HG03571 (cell line): ENCODE measurements around the gene SEC14L1.
"Not testable (repeated sequence)": the region's sequence is repeated elsewhere in the genome, so short reads cannot be mapped to it uniquely, and the experiment has no call there.

ENCODE experiments used
- ATAC-seq: cut with Tn5 transposase; IDR thresholded peaks from one replicate; pipeline ENCODE4 v1.9.1; 2021; ENCODE audit not compliant: unreplicated experiment

The SEC14L1 gene

DNA sequence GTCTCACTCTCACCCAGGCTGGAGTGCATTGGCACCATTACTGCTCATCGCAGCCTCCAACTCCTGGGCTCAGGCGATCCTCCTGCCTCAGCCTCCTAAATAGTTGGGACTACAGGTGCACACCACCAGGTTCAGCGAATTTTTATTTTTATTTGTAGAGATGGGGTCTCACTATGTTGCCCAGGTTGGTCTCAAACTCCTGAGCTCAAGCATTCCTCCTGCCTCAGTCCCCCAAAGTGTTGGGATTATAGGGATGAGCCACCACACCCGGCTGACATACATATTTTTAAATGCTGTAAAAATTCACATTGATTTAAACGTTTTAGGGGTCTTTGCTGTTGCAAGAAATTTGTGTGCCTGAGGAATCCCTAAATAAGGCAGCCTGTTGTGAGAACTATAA lies 24.8 kb upstream of the SEC14L1 start:
- no peak for ATAC-seq

DNA sequence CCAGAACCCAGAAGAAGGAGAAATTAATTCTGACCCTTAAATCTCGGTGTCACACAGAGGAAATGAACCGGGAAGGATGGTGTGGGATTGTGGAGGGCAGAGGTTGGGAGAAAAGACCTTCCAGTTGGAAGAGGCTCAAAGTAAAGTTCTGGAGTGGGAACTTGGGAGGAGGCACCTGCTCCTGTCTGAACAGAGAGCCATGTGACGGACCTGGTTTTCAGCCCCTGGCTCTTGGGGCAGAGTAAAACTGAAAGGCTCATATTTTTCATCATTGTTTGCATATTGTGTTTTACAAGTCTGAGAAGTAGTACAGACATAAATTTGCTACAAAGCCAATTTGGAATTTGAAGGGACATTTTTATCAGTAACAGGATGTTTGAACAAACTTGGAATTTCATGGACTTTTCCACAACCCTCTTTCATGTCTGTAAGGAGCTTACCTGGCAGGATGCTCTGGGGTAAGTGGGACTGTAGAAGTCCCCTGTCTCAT lies 24.4 kb upstream of the SEC14L1 start:
- no peak for ATAC-seq

DNA sequence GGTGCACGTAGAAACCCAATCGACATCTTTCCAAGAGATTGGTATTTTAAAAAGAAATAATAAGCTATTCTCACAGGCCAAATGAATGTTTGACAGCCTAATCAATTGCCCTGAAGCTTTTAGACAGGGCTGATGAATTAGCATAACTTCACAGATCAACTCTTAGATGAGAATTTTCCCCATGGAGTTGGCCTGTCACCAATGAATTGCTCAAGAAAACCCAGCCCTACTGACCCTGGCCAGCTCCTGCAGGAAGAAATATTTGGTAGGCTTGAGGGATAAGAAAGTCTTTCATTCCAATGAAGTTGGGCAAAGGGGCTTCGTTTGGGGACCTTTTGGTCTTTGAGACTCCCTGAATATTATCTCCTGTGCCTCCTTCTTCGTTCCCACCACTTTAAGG lies 23.4 kb upstream of the SEC14L1 start:
- no peak for ATAC-seq

DNA sequence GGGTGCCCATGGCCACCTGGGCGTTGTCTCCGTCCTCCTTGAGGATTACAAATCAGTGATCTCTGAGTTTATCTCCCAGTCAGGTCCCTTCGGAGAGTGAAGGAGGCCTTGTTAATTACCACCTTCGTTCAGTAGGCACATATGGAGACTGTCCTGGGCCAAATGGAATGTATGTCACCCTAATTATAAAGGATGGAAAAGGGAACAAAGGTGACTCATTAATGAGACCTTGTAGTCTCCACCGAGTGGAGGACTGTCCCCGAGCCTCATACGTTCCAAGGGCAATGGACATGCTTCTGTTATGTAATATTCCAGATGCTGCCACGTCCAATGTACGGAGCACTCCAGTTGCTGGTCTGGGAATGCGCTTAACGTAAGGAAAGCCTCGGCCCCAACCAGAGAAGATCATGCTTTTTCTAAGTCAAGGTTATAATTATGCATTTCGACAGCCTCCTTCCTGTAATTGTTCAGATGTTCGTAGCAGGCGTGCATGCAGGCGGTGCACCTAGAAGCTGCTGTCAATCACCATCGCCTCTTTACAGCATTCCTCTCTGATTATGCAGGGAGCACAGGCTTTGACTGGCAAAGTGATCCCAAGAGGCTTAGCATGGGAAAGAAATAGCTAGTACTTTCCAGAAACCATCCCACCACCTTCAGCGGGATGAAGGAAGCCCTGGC lies 22.4 kb upstream of the SEC14L1 start:
- ATAC-seq: no peak

DNA sequence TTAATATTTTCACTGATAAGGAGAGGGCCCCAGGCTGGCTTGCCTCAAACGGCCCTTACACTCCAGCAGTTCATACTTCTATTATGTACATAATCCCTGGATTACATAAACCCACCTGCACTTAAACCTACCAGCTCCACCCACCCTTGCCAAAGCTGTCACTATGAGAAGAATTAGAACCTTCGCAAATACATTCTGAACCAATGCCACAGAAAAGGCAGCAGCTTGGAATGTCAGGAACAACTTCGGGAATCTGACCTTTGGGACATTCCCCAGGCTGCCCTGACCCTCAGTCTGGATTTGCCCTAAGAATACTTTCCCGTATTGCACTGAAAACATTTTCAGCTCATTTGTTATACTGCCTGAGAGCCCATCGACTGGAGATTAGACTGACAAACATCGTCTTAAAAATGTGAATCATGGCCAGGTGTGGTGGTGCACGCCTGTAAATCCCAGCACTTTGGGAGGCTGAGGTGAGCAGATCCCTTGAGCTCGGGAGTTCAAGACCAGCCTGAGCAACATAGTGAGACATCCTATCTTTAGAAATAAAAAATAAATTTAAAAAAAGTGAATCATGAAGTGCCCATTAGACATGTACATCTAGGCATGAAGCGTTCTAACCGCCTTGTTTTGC lies 21.0 kb upstream of the SEC14L1 start:
- no peak for ATAC-seq

DNA sequence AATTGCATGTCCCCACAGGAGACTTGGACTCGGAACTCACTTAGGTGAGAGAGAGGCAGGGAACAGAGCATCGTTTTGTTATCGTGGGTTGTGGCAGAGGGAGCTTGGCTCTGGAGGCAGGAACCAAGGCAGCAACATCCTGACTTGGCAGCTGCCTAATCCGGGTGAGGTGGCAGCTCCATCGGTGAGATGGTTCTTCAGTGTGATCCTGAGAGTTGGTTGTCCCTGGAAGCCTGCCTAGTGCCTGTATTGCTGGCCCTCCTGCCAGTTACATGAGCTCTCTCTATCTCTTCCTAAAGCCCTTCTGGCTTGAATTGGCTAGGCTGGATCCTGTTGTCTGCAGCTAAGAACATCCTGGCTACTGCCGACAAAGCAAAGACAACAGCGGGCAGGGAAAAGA lies 19.9 kb upstream of the SEC14L1 start:
- no peak for ATAC-seq

DNA sequence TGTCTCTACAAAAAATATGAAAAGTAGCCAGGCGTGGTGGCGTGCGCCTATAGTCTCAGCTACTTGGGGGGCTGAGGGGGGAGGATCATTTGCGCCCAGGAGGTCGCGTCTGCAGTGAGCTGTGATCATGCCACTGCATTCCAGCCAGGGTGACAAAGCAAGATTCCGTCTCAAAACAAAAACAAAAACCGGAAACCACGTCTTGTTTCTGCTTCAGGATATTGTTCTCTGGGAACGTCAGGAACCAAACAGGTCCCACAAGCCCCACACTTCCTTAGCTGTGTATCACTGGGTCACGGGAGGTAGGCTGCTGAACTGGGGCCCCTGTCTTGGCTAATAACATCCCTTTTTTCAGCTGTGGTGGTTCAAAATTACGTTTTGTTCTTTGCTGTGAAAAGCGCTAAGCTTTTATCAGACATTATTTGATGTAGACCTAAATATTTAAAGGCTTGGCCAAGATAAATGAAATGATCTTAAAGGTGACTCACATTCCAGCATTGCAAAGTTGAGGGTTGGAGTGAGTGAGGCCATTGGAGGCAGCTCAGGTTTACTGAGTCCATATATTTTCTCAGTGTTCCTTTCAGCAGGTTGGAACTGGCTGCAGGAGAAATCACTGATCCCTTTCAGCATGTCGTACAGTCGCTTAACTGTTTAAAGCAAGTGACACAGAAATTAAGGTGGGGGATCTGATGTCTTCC lies 16.4 kb upstream of the SEC14L1 start:
- no peak for ATAC-seq

DNA sequence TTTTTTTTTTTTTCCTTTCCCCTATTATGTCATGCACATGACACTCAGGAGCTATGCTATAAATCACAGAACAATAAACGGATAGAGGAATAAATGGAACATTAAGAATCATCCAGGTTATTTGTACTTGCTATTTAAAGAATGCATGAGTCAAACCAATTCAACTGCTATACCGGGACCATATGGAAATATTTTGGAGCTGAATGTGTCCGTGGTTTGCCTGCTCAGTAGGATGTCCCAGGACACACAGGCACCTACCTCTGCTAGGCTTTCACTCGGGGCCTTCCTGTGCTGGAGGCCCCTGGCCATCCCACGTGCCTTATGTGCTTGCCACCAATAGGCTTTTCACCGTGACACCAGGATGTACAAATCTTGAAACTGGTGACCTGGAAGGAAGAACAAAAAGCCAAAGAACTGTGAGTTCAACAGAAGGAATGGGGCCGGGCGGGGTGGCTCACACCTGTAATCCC lies 15.3 kb upstream of the SEC14L1 start:
- ATAC-seq: no peak

DNA sequence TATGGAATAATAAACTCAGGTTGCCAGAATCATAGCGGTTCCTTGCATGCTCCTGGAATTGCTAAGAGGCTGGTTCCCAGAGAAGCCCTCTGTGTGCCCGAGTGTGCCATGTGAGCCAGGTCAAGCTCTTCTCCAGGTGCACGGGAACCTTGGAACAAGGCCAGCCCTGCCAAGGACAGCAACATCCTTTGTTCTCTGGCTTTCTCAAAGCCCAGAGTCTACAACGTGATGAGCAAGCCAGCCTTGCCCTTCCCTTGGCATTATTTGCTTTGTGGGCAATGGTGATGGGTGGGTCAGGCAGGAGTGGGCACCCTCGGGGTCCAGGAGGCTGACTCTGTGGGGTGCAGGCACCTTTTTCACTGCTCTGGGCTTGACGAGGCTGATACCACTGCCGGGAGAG lies 14.2 kb upstream of the SEC14L1 start:
- ATAC-seq: no peak

DNA sequence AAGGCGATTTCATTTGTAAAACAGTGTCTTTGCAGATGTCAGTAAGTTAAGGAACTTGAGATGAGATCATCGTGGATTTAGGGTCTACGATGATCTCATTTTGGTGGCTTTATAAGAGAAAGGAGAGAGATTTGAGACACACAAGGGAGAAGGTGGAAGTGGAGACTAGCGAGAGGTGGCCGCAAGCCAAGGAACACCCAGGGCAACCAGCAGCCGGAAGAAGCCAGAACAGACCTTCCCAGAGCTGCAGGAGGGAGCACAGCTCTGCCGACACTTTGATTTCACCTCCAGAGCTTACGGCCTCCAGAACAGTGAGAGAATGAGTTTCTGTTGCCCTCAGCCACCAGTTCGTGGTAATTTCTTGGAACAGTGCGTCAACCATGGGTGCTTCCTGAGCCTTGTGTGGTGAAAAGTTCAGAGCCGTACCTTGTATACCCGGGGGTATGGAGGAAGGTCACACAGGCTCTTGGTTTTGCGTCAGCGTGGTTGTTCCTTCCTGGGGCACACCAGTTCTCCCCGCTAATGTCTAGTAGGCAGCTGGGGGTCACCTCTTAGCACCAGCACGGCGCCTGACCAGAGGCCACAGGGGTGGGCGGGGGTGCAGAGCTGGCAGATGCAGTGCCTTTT lies 12.9 kb upstream of the SEC14L1 start:
- ATAC-seq: no peak

DNA sequence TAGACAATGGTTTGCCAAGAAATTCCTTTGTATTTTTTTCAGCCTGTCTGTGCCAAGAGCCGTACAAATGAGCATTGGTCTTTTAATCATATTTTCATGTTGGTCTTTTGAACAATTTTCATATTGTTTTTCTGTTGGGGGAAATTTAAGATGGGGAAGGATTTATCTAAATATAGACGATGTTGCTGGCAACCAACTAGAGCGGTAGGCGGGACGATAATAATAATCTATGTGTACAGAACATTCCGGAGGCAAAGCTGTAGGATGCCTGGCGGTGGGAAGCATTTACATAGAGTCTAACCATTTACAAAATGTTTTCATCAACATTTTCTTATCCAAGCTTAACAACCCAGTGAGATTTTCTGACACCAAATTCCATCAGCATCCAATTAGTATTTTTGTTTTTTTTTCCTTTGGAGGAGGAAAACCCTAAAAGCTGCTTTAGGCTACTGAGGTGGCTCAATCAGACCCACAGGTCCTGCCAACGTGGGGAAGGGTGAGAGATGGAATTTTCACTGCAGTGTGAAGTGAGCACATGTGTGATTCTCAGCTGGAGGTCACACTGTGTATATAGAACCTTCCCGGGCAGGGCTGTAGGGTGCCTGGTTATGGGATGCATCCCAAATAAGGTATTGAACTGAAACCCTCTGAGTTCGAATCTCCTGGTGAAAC lies 11.7 kb upstream of the SEC14L1 start:
- ATAC-seq: no peak

DNA sequence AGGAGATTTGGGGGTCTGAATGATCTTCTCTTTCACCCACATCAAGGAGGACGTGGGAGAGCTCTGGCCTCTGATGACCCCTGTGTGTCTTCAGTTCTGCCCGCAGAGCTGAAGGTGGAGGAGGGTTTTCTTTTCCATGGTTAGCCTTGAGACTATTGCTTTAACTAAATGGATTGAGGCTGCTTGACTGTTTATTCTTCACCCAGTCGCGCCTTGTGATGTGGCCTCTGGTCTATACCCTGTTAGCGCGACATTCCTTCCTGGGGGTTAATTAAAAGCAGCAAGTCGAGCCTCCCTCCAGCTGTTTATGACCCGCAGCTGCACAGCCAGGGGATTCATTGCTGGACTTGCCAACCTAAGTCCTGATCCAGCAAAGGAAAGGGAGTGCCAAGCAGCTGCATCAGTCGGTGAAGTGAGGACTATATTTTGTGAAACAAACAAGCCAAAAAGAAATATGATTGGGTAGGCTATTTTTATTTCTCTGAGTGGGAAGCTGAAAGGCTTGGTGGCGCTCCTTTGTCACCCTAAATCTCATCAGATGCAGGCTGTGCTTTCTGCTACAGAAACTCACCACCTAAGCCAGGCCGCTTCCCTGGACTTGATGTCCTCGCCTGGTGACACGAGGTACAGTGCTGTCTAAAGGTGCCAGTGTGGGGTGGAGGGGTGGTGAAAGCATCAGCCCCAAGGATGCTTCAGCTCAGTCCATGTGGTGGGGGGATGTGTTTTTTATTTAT lies 11.0 kb upstream of the SEC14L1 start:
- ATAC-seq: no peak

DNA sequence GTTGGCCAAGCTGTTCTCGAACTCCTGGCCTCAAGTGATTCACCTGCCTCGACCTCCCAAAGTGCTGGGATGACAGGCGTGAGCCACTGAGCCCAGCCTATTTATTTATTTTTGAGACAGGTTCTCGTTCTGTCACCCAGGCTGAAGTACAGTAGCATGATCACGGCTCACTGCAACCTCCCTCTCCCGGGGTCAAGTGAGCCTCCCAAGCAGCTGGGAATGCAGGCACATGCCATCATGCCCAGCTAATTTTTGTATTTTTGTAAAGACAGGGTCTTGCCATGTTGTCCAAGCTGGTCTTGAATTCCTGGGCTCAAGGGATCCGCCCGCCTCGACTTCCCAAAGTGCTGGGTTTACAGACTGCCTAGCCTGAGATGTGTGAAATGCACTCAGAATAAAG lies 10.2 kb upstream of the SEC14L1 start:
- no peak for ATAC-seq

DNA sequence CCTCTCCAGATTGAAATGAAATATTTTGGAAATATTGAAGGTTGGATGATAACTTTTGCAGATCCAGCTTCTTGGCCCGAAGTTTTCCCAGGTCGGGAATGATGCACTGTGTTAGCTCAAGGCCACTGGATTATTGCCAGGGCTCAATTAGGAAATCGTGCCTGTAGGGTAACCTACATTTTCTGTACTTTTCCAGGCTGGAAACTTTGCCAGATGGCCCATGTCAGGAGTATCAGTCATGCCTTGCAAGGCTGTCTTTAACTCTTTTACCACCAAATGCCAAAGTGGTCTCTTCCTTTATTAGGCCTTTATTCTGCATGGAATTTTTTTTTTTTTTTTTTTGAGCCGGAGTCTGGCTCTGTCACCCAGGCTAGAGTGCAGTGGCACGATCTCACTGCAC lies 8.9 kb upstream of the SEC14L1 start:
- no peak for ATAC-seq

DNA sequence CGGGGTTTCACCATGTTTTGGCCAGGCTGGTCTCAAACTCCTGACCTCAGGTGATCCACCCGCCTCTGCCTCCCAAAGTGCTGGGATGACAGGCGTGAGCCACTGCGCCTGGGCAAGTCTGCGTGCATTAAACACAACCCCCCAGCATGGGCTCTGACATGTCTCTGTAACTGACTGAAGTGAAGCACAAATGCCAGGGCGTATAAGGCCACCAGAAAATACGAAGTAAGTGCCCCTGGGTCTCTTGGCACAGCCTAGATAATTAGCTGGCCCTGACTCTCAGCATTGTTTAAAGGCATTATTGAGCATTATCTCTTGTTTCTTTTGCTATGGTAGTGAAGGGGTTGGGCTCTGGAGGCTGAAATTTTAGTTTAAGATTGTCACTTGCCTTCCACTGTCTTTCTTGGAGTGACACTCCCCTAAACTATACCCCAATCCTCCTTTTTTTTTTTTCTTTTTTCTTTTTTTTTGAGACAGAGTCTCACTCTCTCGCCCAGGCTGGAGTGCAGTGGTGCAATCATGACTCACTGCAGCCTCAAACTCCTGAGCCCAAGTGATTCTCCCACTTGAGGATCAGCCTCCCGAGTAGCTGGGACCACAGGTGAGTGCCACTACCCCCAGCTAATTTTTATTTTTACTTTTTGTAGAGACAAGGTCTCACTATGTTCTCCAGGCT lies 8.2 kb upstream of the SEC14L1 start:
- ATAC-seq: no peak

DNA sequence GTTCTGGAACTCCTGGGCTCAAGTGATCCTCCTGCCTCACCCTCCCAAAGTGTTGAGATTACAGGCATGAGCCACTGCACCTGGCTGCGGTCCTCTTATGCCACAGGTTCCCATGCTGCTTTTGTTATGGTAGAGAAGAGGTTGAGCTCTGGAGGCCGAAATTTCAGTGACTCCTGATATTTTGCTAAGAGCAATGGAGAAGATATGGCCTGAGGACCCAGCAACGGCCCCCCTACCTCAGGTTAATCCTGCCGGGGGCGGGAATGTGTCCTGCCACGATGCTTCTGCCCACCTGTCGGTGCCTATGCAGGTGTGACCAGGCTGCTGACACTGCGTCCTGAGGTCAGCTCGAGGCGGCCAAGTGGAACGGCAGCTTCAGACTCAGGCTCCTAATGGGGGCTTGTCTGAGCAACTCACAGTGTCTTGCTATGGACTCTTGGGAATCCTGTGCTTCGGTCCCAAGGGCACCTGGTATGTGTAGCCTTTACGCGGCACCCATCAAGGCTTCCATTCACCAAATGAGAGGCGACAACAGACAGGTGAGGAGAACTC lies 7.6 kb upstream of the SEC14L1 start:
- no peak for ATAC-seq

DNA sequence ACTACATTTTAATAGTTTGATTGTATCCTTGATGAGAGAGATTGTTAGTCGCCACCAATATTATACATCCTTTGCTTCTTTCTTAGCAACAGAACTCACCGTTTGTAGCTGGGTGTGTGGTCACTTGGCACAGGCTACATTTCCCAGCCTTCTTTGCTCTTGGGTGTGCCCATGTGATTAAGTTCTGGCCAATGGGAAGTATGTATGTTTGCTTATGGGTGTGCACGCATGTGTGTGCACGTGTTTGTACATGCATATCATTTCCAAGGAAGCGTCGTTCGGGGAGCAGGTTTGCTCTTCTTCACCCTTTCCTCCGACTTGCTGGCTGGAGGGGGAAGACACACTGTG lies 4.4 kb upstream of the SEC14L1 start:
- ATAC-seq: no peak

DNA sequence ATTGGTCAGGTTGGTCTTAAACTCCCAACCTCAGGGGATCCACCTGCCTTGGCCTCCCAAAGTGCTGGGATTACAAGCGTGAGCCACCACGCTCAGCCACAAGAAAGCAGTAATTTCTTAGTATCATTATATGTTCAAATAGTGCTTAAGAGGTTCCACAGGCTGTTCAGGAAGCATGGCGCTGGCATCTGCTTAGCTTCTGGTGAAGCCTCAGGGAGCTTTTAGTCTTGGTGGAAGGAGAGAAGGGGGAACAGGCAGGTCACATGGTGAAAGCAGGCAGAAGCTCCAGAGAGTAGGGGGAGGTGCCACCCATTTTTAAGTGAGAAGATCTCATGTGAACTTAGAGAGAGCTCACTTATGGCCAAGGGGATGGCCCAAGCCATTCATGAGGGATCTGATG lies 3.7 kb upstream of the SEC14L1 start:
- no peak for ATAC-seq

DNA sequence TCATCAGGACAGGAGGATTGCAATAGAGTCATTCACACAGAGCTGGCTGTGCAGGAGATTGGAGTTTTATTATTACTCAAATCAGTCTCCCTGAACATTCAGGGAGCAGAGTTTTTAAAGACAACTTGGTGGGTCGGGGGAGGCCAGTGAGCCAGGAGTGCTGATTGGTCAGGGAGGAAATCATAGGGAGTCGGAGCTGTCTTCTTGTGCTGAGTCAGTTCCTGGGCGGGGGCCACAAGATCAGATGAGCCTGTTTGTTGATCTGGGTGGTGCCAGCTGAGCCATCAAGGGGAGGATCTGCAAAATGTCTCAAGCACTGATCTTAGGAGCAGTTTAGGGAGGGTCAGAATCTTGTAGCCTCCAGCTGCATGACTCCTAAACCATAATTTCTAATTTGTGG lies 2.9 kb upstream of the SEC14L1 start:
- not testable (repeated sequence) for ATAC-seq
